ENCODE data around the gene IGF1. TPM values are rescaled to one million over a fixed set of nuclear protein-coding genes. Genes with fewer than 3 reads are reported as not detected.

The IGF1 gene
- total RNA-seq, 1 experiment from 2014 or later, result 0.42 TPM

DNA sequence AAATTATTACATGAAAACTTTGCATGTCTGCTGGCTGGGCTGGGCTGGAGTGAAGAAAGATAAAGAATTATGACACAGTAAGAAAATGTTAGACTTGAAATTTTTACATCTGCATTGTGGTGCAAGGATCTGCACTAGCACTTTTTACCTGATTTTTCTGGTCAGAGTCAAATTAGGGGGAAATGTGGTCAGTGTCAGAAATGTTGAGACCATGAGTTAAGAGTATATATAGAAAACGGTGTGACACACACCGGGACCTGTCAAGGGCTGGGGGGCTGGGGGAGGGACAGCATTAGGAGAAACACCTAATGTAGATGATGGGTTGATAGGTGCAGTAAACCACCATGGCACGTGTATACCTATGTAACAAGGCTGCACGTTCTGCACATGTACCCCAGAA, 90.3 kb downstream of the IGF1 start:
- no peak overlapping the region for H3K27ac ChIP-seq (ENCODE audit: low read depth, low read length)
- no peaks in the 10 kb centered on the region for H3K4me1 ChIP-seq (ENCODE audit: control insufficient read depth in 1 of 2, insufficient read depth in 2 of 2, low read length in 2 of 2)
- H3K9ac ChIP-seq (ENCODE audit: low read length), result no peak overlapping the region

More for the DNA sequence above, 90.3 kb downstream of the IGF1 start:
- RAD21 ChIA-PET (ENCODE audit: low non-redundant PET in 1 of 2, low total read pairs in 2 of 2, uncharacterized antibody in 2 of 2, unreplicated experiment in 2 of 2), result no interaction called here
- no peak overlapping the region for H3K4me2 ChIP-seq (ENCODE audit: low read length)
- no peak overlapping the region for H3K4me3 ChIP-seq (replicated peaks in 1 of 2; ENCODE audit: low read depth in 1 of 2, low read length in 2 of 2)
- H3K9me2 ChIP-seq (ENCODE audit: insufficient read depth), result no peaks in the 10 kb centered on the region
- no TSS peak for BruUV-seq (replicated peaks)
- no peaks in the 10 kb centered on the region for H3K36me3 ChIP-seq (ENCODE audit: control insufficient read depth in 1 of 2, insufficient read depth in 2 of 2, low read length in 2 of 2)
- no peak for DNase-seq (ENCODE audit: low read depth, low spot score)
- intact Hi-C loops (cut with micrococcal nuclease), result no loop called here
- H4K20me1 ChIP-seq (ENCODE audit: insufficient read depth), result no peaks in the 10 kb centered on the region
- H2AFZ ChIP-seq (ENCODE audit: low read depth, low read length, poor library complexity, severe bottlenecking), result no peak overlapping the region
- ATAC-seq, result no peak
- CTCF ChIA-PET, result no interaction called here
- no peaks in the 10 kb centered on the region for H3K27me3 ChIP-seq (ENCODE audit: insufficient read depth, low read length)
- POLR2A ChIA-PET, result no interaction called here
- no peaks in the 10 kb centered on the region for H3K9me3 ChIP-seq (ENCODE audit: control insufficient read depth in 1 of 2, insufficient read depth in 1 of 2, low read depth in 1 of 2, low read length in 2 of 2)
- H3K79me2 ChIP-seq (ENCODE audit: insufficient read depth, low read length), result no peaks in the 10 kb centered on the region
- TF ChIP-seq CBX3 (IDR thresholded peaks at IDR 0.05; ENCODE audit: low read depth) (no peak), FOSL1 (IDR thresholded peaks at IDR 0.05; ENCODE audit: low read depth) (no peak), EZH2 (IDR thresholded peaks at IDR 0.05) (no peak), YY1 (IDR thresholded peaks at IDR 0.05; ENCODE audit: extremely low read depth, insufficient replicate concordance, low read depth, low read length) (no peak), JUND (IDR thresholded peaks at IDR 0.05) (no peak), ZFX (IDR thresholded peaks at IDR 0.05) (no peak), SIN3A (IDR thresholded peaks at IDR 0.05; ENCODE audit: low read depth) (no peak), CEBPB (IDR thresholded peaks at IDR 0.05; ENCODE audit: low read depth) (no peak), EGR1 (IDR thresholded peaks at IDR 0.05; ENCODE audit: low read depth) (no peak), POLR2AphosphoS5 (IDR thresholded peaks at IDR 0.05; ENCODE audit: low read depth, low read length) (no peak), EZH2phosphoT487 (IDR thresholded peaks at IDR 0.05; ENCODE audit: borderline replicate concordance) (no peak), SRF (IDR thresholded peaks at IDR 0.05; ENCODE audit: low read depth) (no peak)
- TF ChIP-seq, protein P1, sequence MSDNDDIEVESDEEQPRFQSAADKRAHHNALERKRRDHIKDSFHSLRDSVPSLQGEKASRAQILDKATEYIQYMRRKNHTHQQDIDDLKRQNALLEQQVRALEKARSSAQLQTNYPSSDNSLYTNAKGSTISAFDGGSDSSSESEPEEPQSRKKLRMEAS (IDR thresholded peaks at IDR 0.05), result no peak
- TF ChIP-seq, protein P2, sequence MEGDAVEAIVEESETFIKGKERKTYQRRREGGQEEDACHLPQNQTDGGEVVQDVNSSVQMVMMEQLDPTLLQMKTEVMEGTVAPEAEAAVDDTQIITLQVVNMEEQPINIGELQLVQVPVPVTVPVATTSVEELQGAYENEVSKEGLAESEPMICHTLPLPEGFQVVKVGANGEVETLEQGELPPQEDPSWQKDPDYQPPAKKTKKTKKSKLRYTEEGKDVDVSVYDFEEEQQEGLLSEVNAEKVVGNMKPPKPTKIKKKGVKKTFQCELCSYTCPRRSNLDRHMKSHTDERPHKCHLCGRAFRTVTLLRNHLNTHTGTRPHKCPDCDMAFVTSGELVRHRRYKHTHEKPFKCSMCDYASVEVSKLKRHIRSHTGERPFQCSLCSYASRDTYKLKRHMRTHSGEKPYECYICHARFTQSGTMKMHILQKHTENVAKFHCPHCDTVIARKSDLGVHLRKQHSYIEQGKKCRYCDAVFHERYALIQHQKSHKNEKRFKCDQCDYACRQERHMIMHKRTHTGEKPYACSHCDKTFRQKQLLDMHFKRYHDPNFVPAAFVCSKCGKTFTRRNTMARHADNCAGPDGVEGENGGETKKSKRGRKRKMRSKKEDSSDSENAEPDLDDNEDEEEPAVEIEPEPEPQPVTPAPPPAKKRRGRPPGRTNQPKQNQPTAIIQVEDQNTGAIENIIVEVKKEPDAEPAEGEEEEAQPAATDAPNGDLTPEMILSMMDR (IDR thresholded peaks at IDR 0.05 in 2 of 3, conservative IDR thresholded peaks at IDR 0.05 in 1 of 3; ENCODE audit: borderline replicate concordance in 1 of 3, insufficient read depth in 1 of 3, low read depth in 2 of 3, low read length in 2 of 3), result no peak
